Right lobe of liver (tissue), 6 donors: ENCODE measurements around the gene MYRF. TPM values are rescaled to one million over a fixed set of nuclear protein-coding genes. Genes with fewer than 3 reads are reported as not detected.
A peak's percentile ranks its signal among the peaks of the same experiment; 100 is the strongest.

Source experiments
- ATAC-seq, 4 donors: fragments of 200-7000 bp; cut with Tn5 transposase; one replicate each; pipeline ENCODE4 v1.9.1; 2020; ENCODE audit warnings: mild to moderate bottlenecking in 4 of 4, moderate library complexity in 4 of 4
- DNase-seq, 3 donors: peaks; one replicate each; pipeline ENCODE4 v3.0.0-alpha.2; 2020
- H3K27ac ChIP-seq, 3 donors: fragments of 200-600 bp; one replicate each; pipeline ENCODE4 v1.8.0; 2022
- H3K27me3 ChIP-seq, 2 donors: fragments of 200-600 bp; one replicate each; pipeline ENCODE4 v1.8.0; 2022
- H3K36me3 ChIP-seq, 4 donors: fragments of 200-600 bp; sonication (generic) in 1 of 4; one replicate each; pipeline versions ENCODE4 v1.5.1 to v1.8.0; 2017 to 2022; ENCODE audit warnings: control low read depth in 1 of 4
- H3K4me1 ChIP-seq, 4 donors: fragments of 200-600 bp; sonication (generic) in 1 of 4; one replicate each; pipeline versions ENCODE4 v1.5.1 to v1.8.0; 2017 to 2022; ENCODE audit warnings: control low read depth in 1 of 4
- H3K4me3 ChIP-seq, 3 donors: fragments of 200-600 bp; one replicate each; pipeline ENCODE4 v1.8.0; 2022
- H3K9me3 ChIP-seq, 4 donors: fragments of 200-600 bp; sonication (generic) in 1 of 4; one replicate each; pipeline versions ENCODE4 v1.5.1 to v1.8.0; 2017 to 2022; ENCODE audit warnings: control low read depth in 1 of 4
- CTCF ChIP-seq, 4 donors: fragments of 200-600 bp in 3 of 4; fragments of 450-650 bp in 1 of 4; IDR thresholded peaks; one replicate each; pipeline versions ENCODE4 v1.5.1 to v1.8.0; 2016 to 2022; ENCODE audit warnings: antibody characterized with exemption in 4 of 4, mild to moderate bottlenecking in 2 of 4
- POLR2A ChIP-seq: fragments of 450-650 bp; IDR thresholded peaks from one replicate; pipeline ENCODE4 v1.6.1; 2017; ENCODE audit warnings: antibody characterized with exemption, mild to moderate bottlenecking
- WGBS: methylation state at CpG from one replicate; pipeline ENCODE4 v1.1.6; 2018; ENCODE audit warnings: low coverage, low lambda C conversion rate; ENCODE audit not compliant: insufficient coverage; ENCODE audit errors: missing lambda C conversion rate; 5-methylcytosine and 5-hydroxymethylcytosine counted together
- intact Hi-C, 2 donors: fragments of 100-400 bp; cut with DNase I; formaldehyde crosslinking; loops; one replicate each; pipeline versions ENCODE4 v1.11.2 to v1.14.1; 2022
- total RNA-seq, 6 experiments: library from RNA; depleted of rRNA in 2 of 6; stranded (reverse); fragments of >200 nt in 2 of 6; fragmentation: NEBNext Ultra II Directional in 3 of 6; extraction: Animal tissue kit (Norgen Biotek cat#: 25700) in 3 of 6; gene quantifications; one replicate each; pipeline versions ENCODE4 v1.1.0 to v1.2.4, GENCODE V29; 2016 to 2023
- donor health status: DM: no; HTN: yes; CAD: no.
- donor health status: DM: no; HTN: no; CAD: no.
- donor health status: DM: no; HTN: no; CAD: no.
- donor health status: DM: no; HTN: yes; CAD: no.
- donor health status: DM: no; HTN: yes; CAD: no.

The MYRF gene
- total RNA-seq, 6 experiments from 2014 or later: 7.6 to 16.4 (median 11.6) TPM

- TF ChIP-seq POLR2A (no peak), CTCF (IDR thresholded peaks at IDR 0.05) (no peak)
- intact Hi-C loops: no loop called here
- peak overlapping the region in 2 of 3 donors; percentile 95 to 96 for H3K27ac ChIP-seq
- peaks cover 0 to under 1% (median 0%) of the 10 kb centered on the region in 4 donors for H3K36me3 ChIP-seq
- no peaks in the 10 kb centered on the region for H3K27me3 ChIP-seq
- H3K4me1 ChIP-seq: peaks cover 0 to 15% (median 4%) of the 10 kb centered on the region in 4 donors
- no peaks in the 10 kb centered on the region for H3K9me3 ChIP-seq
- 46% methylated on average over 6 of the region's 6 CpGs for WGBS
- H3K4me3 ChIP-seq: peak overlapping the region in 2 of 3 donors; percentile 45 to 64
- DNase-seq (no peak), ATAC-seq (no peak)
These were observed 65.2 kb downstream of the MYRF start for GRCh38 chr11:61817471-61818202.

GRCh38 chr11:61820174-61820573, 67.7 kb downstream of the MYRF start:
- peak in 1 of 4 donors; percentile 24 for ATAC-seq
- intact Hi-C loops: no loop called here
- Histone ChIP-seq H3K9me3 (no peaks in the 10 kb centered on the region), H3K36me3 (no peaks in the 10 kb centered on the region), H3K4me3 (no peak overlapping the region), H3K27ac (peak overlapping the region in 1 of 3 donors; percentile 63), H3K4me1 (peaks cover 0 to 15% (median 4%) of the 10 kb centered on the region in 4 donors), H3K27me3 (no peaks in the 10 kb centered on the region)
- no peak for DNase-seq
- WGBS: 19% methylated on average over 2 of the region's 2 CpGs
- no peak for TF ChIP-seq CTCF (IDR thresholded peaks at IDR 0.05)
- no peak for TF ChIP-seq POLR2A

GRCh38 chr11:61826930-61827570, 74.6 kb downstream of the MYRF start:
- peaks cover 0 to 15% (median 6%) of the 10 kb centered on the region in 4 donors for H3K4me1 ChIP-seq

More at GRCh38 chr11:61826930-61827570, 74.6 kb downstream of the MYRF start:
- Histone ChIP-seq H3K27me3 (no peaks in the 10 kb centered on the region), H3K4me3 (peak overlapping the region; percentile 56 to 62 (median 57)), H3K27ac (peak overlapping the region; percentile 54 to 88 (median 64)), H3K9me3 (no peaks in the 10 kb centered on the region), H3K36me3 (no peaks in the 10 kb centered on the region)
- TF ChIP-seq POLR2A (no peak), CTCF (IDR thresholded peaks at IDR 0.05) (no peak)
- WGBS: 19% methylated on average over 17 of the region's 23 CpGs
- peak in 1 of 3 donors; percentile 34 for DNase-seq
- intact Hi-C loops: no loop called here
- ATAC-seq: no peak
